ENCODE results near the gene HS1BP3. TPM values are rescaled to one million over a fixed set of nuclear protein-coding genes. Genes with fewer than 3 reads are reported as not detected.

Gene HS1BP3
- total RNA-seq, 2 donors from 2014 or later, result 37.1 to 41.8 TPM

GRCh38 chr2:20625491-20626391 lies 25.2 kb downstream of the HS1BP3 start:
- intact Hi-C loops (cut with DNase I), result no loop called here
- peak; percentile 79 for DNase-seq (ENCODE audit: low spot score)

GRCh38 chr2:20624884-20625485 lies 25.9 kb downstream of the HS1BP3 start:
- intact Hi-C loops (cut with DNase I), result no loop called here
- DNase-seq (ENCODE audit: low spot score), result peak; percentile 74

- intact Hi-C loops (cut with DNase I), result no loop called here
- peak; percentile 32 for DNase-seq (ENCODE audit: low spot score)
Observed at GRCh38 chr2:20624156-20624883, 26.6 kb downstream of the HS1BP3 start.

- intact Hi-C loops (cut with DNase I), result no loop called here
- DNase-seq (ENCODE audit: low spot score), result peak; percentile 75
Observed at GRCh38 chr2:20623741-20624155, 27.1 kb downstream of the HS1BP3 start.

GRCh38 chr2:20623241-20623640 lies 27.7 kb downstream of the HS1BP3 start:
- DNase-seq (ENCODE audit: low spot score), result peak; percentile 61
- intact Hi-C loops (cut with DNase I), result no loop called here

- intact Hi-C loops (cut with DNase I), result loop anchor here in 1 of 2 donors (1.0 kb wide), 1 partner anchor 78 kb away; no protein-coding TSS in a partner anchor
- DNase-seq (ENCODE audit: low spot score), result peak; percentile 43
Observed at GRCh38 chr2:20622731-20623130, 28.2 kb downstream of the HS1BP3 start.

- peak; percentile 53 for DNase-seq (ENCODE audit: low spot score)
- intact Hi-C loops (cut with DNase I), result loop anchor here in 1 of 2 donors (1.0 kb wide), 1 partner anchor 78 kb away; no protein-coding TSS in a partner anchor
Observed at GRCh38 chr2:20622296-20622686, 28.6 kb downstream of the HS1BP3 start.

GRCh38 chr2:20621366-20622295 lies 29.3 kb downstream of the HS1BP3 start:
- intact Hi-C loops (cut with DNase I), result loop anchor here in 1 of 2 donors (1.0 kb wide), 1 partner anchor 77 kb away; no protein-coding TSS in a partner anchor
- peak; percentile 67 for DNase-seq (ENCODE audit: low spot score)

- DNase-seq (ENCODE audit: low spot score), result peak; percentile 66
- intact Hi-C loops (cut with DNase I), result no loop called here
Observed at GRCh38 chr2:20620696-20621365, 30.1 kb downstream of the HS1BP3 start.

GRCh38 chr2:20620271-20620681 lies 30.6 kb downstream of the HS1BP3 start:
- intact Hi-C loops (cut with DNase I), result no loop called here
- peak; percentile 73 for DNase-seq (ENCODE audit: low spot score)

- DNase-seq (ENCODE audit: low spot score), result peak; percentile 86
Observed at GRCh38 chr2:20619624-20620024, 31.3 kb downstream of the HS1BP3 start.

GRCh38 chr2:20618886-20619521 lies 31.9 kb downstream of the HS1BP3 start:
- intact Hi-C loops (cut with DNase I), result loop anchor here in 1 of 2 donors (5.0 kb wide), 1 partner anchor 1012 kb away; no protein-coding TSS in a partner anchor

More at GRCh38 chr2:20619624-20620024, 31.3 kb downstream of the HS1BP3 start:
- intact Hi-C loops (cut with DNase I), result loop anchor here in 1 of 2 donors (5.0 kb wide), 1 partner anchor 1012 kb away; no protein-coding TSS in a partner anchor

GRCh38 chr2:20618468-20618885 lies 32.4 kb downstream of the HS1BP3 start:
- peak; percentile 87 for DNase-seq (ENCODE audit: low spot score)
- intact Hi-C loops (cut with DNase I), result loop anchor here in 1 of 2 donors (5.0 kb wide), 1 partner anchor 1011 kb away; no protein-coding TSS in a partner anchor

More at GRCh38 chr2:20618886-20619521, 31.9 kb downstream of the HS1BP3 start:
- DNase-seq (ENCODE audit: low spot score), result peak; percentile 76

- intact Hi-C loops (cut with DNase I), result loop anchor here in 1 of 2 donors (5.0 kb wide), 1 partner anchor 1011 kb away; no protein-coding TSS in a partner anchor
- peak; percentile 99 for DNase-seq (ENCODE audit: low spot score)
Observed at GRCh38 chr2:20617892-20618467, 32.9 kb downstream of the HS1BP3 start.

GRCh38 chr2:20617081-20617575 lies 33.8 kb downstream of the HS1BP3 start:
- intact Hi-C loops (cut with DNase I), result loop anchor here in 1 of 2 donors (5.0 kb wide), 1 partner anchor 1010 kb away; no protein-coding TSS in a partner anchor
- DNase-seq (ENCODE audit: low spot score), result peak; percentile 92

- peak; percentile 46 for DNase-seq (ENCODE audit: low spot score)
- intact Hi-C loops (cut with DNase I), result loop anchor here in 1 of 2 donors (5.0 kb wide), 1 partner anchor 1009 kb away; no protein-coding TSS in a partner anchor
Observed at GRCh38 chr2:20616341-20616871, 34.5 kb downstream of the HS1BP3 start.
